MM.1S (cell line): ENCODE measurements around the gene PUSL1.

Experiments
- DNase-seq: peaks from one replicate; pipeline ENCODE4 v3.0.0-alpha.2; 2015
- H2AFZ ChIP-seq: fragments of 300-600 bp; sonication (generic); 2 replicates; pipeline ENCODE4 v1.6.0; 2016; ENCODE audit warnings: antibody characterized with exemption, low read length
- H3F3A ChIP-seq: fragments of 300-600 bp; sonication (generic); 2 replicates; pipeline ENCODE4 v1.6.1; 2016; ENCODE audit warnings: mild to moderate bottlenecking, antibody characterized with exemption, low read length, moderate library complexity, mixed read lengths; ENCODE audit not compliant: insufficient read depth
- H3K27ac ChIP-seq: fragments of 300-600 bp; sonication (generic); 2 replicates; pipeline ENCODE4 v1.5.1; 2016; ENCODE audit warnings: mild to moderate bottlenecking, low read length
- H3K27me3 ChIP-seq: fragments of 300-600 bp; sonication (generic); replicated peaks from 2 replicates; pipeline ENCODE4 v1.6.0; 2016; ENCODE audit warnings: low read length; ENCODE audit not compliant: insufficient read depth
- H3K36me3 ChIP-seq: fragments of 300-600 bp; sonication (generic); replicated peaks from 2 replicates; pipeline ENCODE4 v1.6.1; 2016; ENCODE audit warnings: mild to moderate bottlenecking, low read length, mixed read lengths; ENCODE audit not compliant: insufficient read depth
- H3K4me1 ChIP-seq: fragments of 300-600 bp; sonication (generic); 2 replicates; pipeline ENCODE4 v1.6.1; 2016; ENCODE audit warnings: low read length, mixed read lengths
- H3K4me2 ChIP-seq: fragments of 300-600 bp; sonication (generic); 2 replicates; pipeline ENCODE4 v1.6.0; 2016; ENCODE audit warnings: low read depth, low read length
- H3K4me3 ChIP-seq: fragments of 300-600 bp; sonication (generic); 2 replicates; pipeline ENCODE4 v1.5.1; 2016; ENCODE audit warnings: low read length, mixed read lengths
- H3K79me2 ChIP-seq: fragments of 300-600 bp; sonication (generic); 2 replicates; pipeline ENCODE4 v1.6.1; 2016; ENCODE audit warnings: mixed run types, low read length, mixed read lengths
- H3K9ac ChIP-seq: fragments of 300-600 bp; sonication (generic); 2 replicates; pipeline ENCODE4 v1.6.1; 2016; ENCODE audit warnings: low read length, mixed read lengths
- H3K9me2 ChIP-seq: fragments of 300-600 bp; sonication (generic); replicated peaks from 2 replicates; pipeline ENCODE4 v1.6.1; 2016; ENCODE audit warnings: mild to moderate bottlenecking, low read length, mixed read lengths; ENCODE audit not compliant: insufficient read depth
- H3K9me3 ChIP-seq: fragments of 300-600 bp; sonication (generic); replicated peaks from 2 replicates; pipeline ENCODE4 v1.6.1; 2016; ENCODE audit warnings: mild to moderate bottlenecking, low read length, mixed read lengths; ENCODE audit not compliant: insufficient read depth
- H4K20me1 ChIP-seq: fragments of 300-600 bp; sonication (generic); 2 replicates; pipeline ENCODE4 v1.6.1; 2016; ENCODE audit warnings: mild to moderate bottlenecking, low read length, moderate library complexity, mixed read lengths; ENCODE audit not compliant: insufficient read depth
- CTCF ChIP-seq: fragments of 300-600 bp; sonication (generic); IDR thresholded peaks from 2 replicates; pipeline ENCODE4 v1.5.1; 2016; ENCODE audit warnings: antibody characterized with exemption, low read length, mixed read lengths
- EZH2 ChIP-seq: fragments of 300-600 bp; sonication (generic); optimal IDR thresholded peaks from 2 replicates; pipeline ENCODE3; 2017; ENCODE audit warnings: low read depth, mild to moderate bottlenecking, antibody characterized with exemption, low read length, mixed read lengths
- EZH2phosphoT487 ChIP-seq: fragments of 300-600 bp; sonication (generic); IDR thresholded peaks from 2 replicates; pipeline ENCODE4 v1.6.1; 2018; ENCODE audit warnings: antibody characterized with exemption, low read length

PUSL1 gene

GRCh38 chr1:1329304-1330210 lies 21.2 kb downstream of the PUSL1 start:
- Histone ChIP-seq H3F3A (0 out of 2 replicates have a peak, but pooled peaks cover 6% of the 10 kb centered on the region), H3K36me3 (no peaks in the 10 kb centered on the region), H3K9me2 (no peaks in the 10 kb centered on the region), H4K20me1 (no peaks in the 10 kb centered on the region), H3K9me3 (no peaks in the 10 kb centered on the region), H3K27ac (no peak overlapping the region), H3K4me2 (no peak overlapping the region), H3K27me3 (no peaks in the 10 kb centered on the region), H3K79me2 (peaks cover 27% of the 10 kb centered on the region), H2AFZ (no peak overlapping the region), H3K4me1 (no peaks in the 10 kb centered on the region; the same call in 1 of the 2 replicates), H3K9ac (no peak overlapping the region), H3K4me3 (no peak overlapping the region)
- no peak for DNase-seq
- TF ChIP-seq CTCF, result no peak
- TF ChIP-seq EZH2phosphoT487, result no peak
- no peak for TF ChIP-seq EZH2

- Histone ChIP-seq H3K27ac (no peak overlapping the region), H3K9ac (no peak overlapping the region), H3K9me2 (no peaks in the 10 kb centered on the region), H2AFZ (no peak overlapping the region), H3K79me2 (peaks cover 18% of the 10 kb centered on the region), H3K36me3 (no peaks in the 10 kb centered on the region), H3K4me1 (no peaks in the 10 kb centered on the region; the same call in 1 of the 2 replicates), H3F3A (no peaks in the 10 kb centered on the region), H3K9me3 (no peaks in the 10 kb centered on the region), H3K4me2 (no peak overlapping the region), H3K4me3 (no peak overlapping the region), H3K27me3 (no peaks in the 10 kb centered on the region), H4K20me1 (no peaks in the 10 kb centered on the region)
- no peak for DNase-seq
- TF ChIP-seq EZH2, result no peak
- TF ChIP-seq CTCF, result no peak
- TF ChIP-seq EZH2phosphoT487, result no peak
Measured at GRCh38 chr1:1330366-1331067, 22.1 kb downstream of the PUSL1 start.

- H3K4me1 ChIP-seq, result no peaks in the 10 kb centered on the region; the same call in 1 of the 2 replicates
- no peaks in the 10 kb centered on the region for H3K27me3 ChIP-seq
- no peaks in the 10 kb centered on the region for H3K9me2 ChIP-seq
- H3K79me2 ChIP-seq, result peaks cover 10% of the 10 kb centered on the region
- no peaks in the 10 kb centered on the region for H4K20me1 ChIP-seq
- no peaks in the 10 kb centered on the region for H3F3A ChIP-seq
- no peak within 1 kb of the TSS for H3K27ac ChIP-seq
- no peaks in the 10 kb centered on the region for H3K36me3 ChIP-seq
- no peak within 1 kb of the TSS for H3K9ac ChIP-seq
- H3K4me3 ChIP-seq, result no peak within 1 kb of the TSS
- H3K4me2 ChIP-seq, result no peak within 1 kb of the TSS
- H3K9me3 ChIP-seq, result no peaks in the 10 kb centered on the region
- no peak within 1 kb of the TSS for H2AFZ ChIP-seq
- TF ChIP-seq EZH2, result no peak
- no peak for TF ChIP-seq EZH2phosphoT487
- TF ChIP-seq CTCF, result no peak
- DNase-seq, result no peak
Measured at GRCh38 chr1:1331068-1331965, 22.9 kb downstream of the PUSL1 start, which contains the start of gene TAS1R3. TAS1R3 (plus strand) TSS chr1:1331280; CDS start chr1:1331346, 66 bp downstream.
